ENCODE data around the gene KCNH2.

DNA sequence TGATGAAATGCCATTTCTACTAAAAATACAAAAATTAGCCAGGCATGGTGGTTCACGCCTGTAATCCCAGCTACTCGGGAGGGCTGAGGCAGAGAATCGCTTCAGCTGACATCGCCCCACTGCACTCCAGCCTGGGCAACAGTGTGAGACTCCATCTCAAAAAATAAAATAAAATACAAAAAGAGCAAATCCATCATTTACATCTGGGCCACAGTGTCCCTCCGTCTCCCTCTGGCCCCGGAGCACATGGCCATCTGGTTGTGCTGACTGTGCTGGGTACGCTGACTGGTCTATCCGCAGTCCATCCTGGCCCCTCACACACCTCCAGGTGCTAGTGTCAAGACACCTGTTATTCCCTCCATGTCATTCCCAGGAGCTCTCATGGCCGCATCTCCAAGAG lies 42.1 kb downstream of the KCNH2 start:
- TF ChIP-seq, protein P1, sequence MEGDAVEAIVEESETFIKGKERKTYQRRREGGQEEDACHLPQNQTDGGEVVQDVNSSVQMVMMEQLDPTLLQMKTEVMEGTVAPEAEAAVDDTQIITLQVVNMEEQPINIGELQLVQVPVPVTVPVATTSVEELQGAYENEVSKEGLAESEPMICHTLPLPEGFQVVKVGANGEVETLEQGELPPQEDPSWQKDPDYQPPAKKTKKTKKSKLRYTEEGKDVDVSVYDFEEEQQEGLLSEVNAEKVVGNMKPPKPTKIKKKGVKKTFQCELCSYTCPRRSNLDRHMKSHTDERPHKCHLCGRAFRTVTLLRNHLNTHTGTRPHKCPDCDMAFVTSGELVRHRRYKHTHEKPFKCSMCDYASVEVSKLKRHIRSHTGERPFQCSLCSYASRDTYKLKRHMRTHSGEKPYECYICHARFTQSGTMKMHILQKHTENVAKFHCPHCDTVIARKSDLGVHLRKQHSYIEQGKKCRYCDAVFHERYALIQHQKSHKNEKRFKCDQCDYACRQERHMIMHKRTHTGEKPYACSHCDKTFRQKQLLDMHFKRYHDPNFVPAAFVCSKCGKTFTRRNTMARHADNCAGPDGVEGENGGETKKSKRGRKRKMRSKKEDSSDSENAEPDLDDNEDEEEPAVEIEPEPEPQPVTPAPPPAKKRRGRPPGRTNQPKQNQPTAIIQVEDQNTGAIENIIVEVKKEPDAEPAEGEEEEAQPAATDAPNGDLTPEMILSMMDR (IDR thresholded peaks at IDR 0.05): no peak
- TF ChIP-seq POLR2A (IDR thresholded peaks at IDR 0.05): no peak

Measured in adrenal gland (tissue), 5 donors.